COLO668 (cell line): ENCODE data around the gene SAP25.
"Not testable (repeated sequence)": the region's sequence is repeated elsewhere in the genome, so short reads cannot be mapped to it uniquely, and the experiment has no call there.

ENCODE experiments used
- DNase-seq: peaks from one replicate; lab custom pipeline; 2025; ENCODE audit not compliant: unreplicated experiment; lab: John Stamatoyannopoulos, UW

Gene SAP25

DNA sequence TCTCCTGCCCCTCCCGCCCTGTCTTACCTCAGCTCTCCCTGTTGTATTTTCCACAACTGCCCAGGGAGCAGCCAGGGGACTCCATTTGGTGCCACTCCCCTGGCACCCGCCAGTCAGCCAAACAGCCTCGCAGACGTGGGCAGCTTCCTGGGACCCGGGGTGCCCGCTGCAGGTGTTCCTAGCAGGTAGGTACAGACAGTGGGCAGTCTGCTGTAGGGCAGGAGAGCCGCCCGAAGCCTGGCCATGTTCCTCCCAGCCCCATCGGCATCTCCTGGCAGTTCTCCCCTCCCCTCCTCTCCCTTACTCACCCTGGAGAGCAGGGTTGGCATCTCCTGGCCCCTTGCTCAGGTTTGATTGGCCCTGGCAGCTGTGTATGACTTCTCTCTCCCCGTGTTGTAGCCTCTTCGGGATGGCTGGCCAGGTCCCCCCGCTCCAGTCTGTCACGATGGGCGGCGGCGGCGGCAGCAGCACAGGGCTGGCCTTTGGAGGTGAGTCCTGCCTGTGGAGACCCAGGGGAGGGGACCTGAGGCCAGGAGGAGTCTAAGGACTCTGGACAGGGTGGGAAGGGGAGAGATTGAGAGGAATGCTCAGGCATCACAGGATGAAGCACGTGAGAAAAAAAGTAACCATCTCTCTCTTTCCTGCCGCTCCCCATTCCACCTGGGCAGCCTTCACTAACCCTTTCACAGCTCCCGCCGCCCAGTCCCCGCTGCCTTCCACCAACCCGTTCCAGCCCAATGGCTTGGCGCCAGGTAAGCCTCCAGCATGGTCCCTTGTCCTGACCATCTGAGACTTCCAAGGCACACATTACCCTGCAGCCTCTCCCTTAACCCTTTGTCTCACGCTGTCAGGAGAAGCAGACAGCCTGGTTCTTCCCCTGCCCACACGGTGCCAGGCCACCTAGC lies 11.3 kb downstream of the SAP25 start:
- DNase-seq = no peak

DNA sequence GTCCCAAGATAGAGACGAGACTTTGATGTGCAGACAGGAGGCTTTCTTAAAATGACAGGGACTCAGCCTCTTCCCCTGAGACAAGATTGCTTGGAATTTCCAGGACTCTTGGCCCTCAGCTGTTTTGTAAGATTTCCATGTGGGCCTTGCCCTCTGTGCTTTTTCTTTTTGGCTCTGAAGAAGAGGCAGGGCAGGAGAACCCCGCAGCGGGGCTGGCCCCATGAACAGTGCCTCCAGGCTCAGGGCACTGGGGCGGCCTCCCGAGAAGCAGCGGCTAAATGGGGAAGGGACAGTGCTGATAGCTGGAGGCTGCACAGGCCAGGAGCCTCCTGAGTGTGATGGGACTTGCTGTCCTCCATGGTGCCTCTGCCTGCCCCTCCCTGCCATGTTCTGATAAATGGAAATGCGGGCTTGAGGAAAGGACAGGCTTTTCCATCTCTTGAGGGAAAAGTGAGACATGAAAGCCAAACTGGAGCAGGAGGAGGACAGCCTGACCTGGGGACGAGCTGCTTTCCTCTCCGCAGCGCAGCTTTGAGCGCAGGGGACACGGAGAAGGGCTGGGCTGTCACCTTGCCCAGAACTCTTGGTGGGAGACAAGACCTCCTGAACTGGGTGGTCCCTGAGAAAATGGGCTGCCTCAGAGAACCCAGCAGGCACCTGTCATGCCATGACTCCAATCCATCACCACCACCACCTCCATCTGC lies 12.1 kb downstream of the SAP25 start:
- DNase-seq = no peak

DNA sequence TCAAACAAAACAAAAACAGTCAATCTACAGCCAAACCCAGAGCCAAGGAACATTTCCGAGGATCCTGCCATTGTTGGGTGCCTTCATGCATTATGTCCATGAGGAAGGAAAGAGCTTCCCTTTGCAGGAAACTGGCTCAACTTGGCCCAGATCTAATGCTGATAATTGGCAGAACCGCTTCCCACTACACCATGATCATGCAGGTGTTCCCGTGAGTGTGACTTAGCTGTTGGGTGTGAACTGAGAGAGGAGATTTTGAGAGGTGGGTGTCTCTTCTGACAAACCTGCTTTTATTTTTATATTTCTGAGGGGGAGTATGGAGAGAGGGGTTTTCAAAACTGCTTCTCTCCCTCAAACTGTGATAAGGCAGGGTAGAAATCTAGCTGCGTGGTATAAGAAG lies 14.6 kb downstream of the SAP25 start:
- DNase-seq = no peak

DNA sequence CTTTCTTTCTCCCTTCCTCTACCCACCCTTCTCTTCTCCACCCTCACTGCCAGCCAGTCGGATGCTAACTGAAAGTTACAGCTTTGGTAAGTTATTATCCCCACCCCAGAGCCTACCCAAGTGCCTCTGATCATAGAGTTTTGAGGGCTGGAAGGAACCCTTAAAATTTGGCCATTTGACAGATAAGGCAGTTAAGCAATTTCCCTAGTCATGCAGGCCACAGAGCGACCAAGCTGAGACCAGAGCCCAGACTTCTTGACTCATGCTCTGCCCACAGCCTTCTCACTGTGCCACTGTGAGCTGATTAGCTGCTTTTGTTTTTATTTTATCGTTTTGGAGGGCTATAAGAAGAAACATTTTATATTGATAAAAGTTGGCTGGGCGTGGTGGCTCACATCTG lies 17.2 kb downstream of the SAP25 start:
- DNase-seq = no peak

DNA sequence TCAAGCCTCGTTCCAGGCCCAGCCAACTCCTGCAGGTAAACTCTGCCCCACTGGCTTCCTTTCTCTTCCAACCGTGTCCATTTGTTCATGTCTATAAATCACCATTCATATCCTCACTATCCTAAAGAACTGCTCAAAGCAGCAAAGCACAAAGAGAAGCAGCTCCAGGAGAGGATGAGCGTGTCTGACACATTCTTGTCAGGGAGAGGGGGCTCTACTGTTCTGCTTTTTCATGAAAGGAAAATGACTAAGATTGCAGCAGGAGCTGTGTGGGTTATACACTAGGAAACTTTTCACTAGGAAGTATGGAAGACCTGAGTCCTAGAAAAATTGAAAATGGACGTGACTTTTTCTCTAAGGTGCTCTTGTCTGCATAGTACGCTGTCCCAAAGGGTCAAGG lies 18.0 kb downstream of the SAP25 start:
- no peak for DNase-seq

DNA sequence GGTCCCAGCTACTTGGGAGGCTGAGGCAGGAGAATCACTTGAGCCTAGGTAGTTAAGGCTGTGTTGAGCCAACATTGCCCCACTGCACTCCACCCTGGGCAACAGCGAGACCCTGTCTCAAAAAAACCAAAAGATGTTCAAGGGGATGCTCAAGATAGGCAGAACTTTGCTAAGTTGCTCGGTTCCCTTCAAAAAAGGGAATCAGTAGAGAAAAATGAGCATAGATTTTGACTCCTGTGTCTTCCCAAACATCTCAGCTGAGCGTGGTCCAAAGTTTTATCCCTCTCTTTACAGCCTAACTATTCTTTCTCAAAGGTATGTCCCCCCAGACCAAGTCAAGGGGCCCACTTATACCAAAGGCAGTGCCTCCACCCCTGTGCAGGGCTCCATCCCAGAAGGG lies 20.7 kb downstream of the SAP25 start:
- DNase-seq = no peak

DNA sequence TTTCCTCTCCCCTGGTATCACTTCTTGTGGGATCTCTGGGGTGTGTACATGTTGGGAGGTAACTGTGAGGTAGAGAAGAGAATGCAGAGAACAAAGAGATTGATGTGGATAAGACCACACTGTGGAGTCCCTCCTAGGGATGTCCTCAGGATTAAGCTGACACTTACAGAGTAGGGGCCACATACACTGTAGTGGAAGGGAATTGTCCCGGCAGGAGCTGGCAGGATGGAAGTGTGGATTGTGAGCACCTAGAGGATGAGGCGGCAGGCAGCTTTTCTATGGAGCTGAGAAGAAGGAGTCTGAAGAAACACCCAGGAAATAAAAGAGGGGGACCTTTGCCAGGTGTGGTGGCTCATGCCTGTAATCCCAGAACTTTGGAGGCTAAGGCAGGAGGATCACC lies 21.2 kb downstream of the SAP25 start:
- DNase-seq = no peak

DNA sequence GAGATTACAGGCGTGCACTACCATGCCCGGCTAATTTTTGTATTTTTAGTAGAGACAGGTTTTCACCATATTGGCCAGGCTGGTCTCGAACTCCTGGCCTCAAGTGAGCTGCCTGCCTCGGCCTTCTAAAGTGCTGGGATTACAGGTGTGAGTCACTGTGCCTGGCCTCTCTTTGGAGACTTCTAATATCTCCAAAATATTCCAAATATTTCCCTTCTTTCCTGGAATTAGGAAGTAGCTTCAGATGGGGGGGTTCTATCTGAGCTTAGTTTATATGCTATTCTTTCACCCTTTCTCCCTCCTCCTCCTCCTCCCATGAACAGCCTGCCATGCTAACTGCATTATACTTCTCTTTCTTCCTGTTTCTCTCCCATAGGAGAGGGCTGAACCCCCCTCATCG lies 25.3 kb downstream of the SAP25 start:
- DNase-seq = not testable (repeated sequence)

DNA sequence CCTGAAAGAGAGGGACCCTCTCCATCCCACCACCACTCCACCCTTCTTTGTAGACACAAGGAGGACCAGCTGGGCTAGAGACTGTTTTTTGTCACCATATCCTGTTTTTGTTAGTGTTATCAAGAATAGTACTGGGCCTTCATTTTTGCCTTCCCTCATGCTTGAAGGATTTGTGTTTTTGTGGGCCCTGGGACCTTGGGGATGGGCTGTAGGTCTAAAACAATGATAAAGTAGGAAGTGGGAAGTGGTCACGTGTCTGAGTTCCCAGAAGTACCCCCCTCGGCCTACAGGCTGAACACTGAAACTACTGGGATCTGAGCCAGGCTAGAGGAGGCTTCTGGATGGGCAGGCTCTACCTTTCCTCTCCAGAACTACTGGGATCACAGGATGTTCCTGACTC lies 25.8 kb downstream of the SAP25 start:
- no peak for DNase-seq

DNA sequence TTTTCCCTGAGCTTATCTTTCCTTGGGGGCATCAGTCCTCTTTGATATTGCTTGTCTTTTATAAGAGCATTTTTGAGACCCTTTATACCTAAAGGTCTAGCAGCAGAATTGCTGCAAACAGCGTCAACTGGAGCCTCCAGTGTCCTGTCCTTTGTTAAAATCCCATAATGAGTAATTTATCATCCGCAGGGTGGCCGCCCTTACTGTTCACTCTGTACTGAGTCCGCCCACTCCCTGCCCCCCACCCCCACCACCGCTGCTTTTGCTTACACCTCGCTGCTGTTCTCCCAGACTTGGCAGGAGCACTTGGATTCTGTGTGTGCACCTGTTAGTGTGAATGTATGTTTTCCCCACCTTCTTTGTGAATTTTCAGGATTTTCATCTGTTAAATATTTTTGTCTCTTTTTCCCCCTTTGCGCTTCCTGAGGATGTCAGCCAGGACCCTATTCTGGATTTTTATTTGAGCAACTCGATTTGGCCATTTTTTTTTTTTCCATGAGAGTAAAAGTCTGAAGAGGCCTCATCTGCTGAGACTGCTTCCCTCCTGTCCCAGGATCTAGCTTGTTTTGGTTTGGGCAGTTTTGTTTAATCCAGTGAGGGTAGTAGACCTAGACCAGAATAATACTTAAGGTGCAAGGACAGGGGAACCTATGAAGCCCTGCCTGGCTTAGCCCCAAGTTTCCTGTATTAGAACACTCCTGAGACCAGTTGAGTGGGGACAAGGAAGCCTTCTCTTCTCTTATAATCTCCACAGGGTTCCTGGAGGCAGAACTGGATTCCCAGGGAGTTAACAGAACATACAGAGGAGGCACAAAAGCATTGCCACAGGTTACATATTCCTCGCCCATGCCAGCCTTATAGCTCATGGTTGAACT lies 26.5 kb downstream of the SAP25 start:
- peak; percentile 44 for DNase-seq

DNA sequence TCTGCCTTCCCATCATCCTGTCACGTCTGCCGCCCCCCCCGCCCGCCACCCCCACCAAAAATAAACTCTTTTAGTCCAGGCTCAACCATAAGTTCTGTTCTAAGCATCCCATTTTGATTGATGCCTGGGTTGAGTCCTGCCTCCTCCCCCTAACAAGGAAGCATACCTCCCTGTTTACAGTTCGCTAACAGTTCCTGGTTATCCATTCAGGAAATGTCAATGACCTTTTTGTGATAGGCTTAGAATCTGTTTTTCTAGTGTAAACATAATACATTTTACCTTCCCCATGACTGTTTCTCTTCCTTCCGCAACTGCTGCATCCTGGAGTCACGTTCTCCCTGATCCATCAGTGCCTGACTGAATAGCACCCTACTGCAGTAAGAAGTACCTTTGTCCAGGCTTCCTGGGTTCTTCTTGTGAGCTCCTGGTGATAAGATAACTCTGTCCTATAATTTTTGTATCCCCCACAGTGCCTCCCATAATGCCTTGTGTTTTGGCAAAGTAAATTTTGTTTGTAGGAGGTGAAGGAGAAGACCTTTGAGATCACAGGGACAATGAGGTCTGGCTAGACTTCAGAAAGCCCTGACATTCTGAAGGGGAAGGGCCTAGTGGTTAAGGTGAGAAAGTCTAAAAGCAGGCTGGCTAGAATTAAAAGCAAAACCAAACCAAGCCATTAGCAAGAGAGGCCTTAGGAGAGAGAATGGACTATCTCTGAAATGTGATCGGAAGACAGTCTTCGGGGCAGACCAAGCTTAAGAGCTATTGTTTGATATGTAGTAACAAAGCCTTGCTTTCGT lies 27.4 kb downstream of the SAP25 start:
- DNase-seq = peak; percentile 13

DNA sequence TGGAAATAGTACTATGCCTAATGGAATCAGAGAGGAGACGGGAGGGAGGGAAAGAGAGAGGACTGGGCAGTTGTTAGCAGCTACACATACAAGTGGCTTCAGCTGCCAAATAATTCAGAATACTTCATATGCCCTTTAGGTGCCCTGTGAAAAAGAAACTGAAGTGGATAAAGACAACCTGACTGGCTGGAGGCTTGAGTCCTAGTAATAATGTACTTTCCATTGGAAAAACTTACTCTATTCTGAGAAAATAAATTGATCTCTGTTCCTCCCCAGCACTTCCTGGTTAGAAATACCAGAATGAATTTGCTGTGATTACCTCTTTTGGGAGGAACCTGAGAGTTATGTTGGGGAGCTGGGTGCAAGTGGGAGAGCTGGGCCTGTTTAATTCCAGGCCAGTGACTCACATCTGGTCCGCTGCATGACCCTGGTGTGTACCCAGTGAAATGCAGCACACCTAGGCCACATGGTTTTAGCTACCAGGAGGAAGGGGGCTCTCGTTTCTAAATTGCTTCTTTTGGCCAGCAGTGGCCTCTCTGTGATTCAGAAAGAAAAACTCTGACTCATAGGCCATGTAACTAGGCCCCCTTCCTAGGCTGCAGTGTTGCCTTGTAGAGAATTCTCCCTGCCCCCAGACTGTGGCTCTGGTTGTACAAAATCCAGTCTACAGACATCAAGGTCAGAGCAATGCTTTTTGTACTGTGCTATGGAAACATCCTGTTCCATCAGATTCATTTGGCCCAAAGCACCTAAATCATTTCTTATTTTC lies 28.2 kb downstream of the SAP25 start:
- DNase-seq = peak; percentile 23

DNA sequence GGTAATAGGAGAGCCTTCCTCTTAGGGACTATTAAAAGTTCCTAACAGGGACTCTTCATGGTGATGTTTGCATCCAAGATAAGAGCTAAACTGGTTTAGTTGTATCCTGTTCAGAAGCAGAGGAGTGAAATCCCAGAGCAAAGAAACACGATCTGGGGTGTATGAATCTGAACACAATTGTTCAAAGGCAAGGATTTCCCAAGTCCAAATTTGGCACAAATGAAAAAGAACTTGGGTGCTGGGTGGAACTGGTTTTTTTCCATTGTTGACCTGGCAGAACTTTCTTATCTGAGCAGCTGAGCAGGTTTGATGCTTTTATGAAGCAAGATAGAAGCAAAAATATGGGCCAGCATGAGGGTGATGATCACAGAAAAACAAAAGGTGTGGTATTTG lies 28.7 kb downstream of the SAP25 start:
- DNase-seq = no peak

DNA sequence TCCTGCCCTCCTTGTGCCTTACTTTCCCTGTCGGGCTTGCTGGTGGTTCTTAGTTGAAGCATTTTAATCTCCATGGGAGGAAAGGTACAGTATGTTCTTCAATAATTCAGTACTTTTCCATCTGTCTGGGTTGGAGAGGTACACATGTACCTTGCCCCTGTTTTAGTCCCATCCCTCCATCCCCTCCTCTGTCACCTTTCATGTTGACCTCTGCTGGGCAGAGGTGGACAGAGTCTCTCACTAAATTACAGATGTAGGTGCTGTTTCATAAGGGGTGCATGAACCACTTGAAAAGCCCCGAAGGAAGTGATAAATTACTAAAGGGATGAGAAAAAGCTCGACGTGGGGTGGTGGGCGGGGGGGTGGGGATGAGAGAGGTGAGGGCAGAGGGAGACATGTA lies 29.3 kb downstream of the SAP25 start:
- DNase-seq = no peak

DNA sequence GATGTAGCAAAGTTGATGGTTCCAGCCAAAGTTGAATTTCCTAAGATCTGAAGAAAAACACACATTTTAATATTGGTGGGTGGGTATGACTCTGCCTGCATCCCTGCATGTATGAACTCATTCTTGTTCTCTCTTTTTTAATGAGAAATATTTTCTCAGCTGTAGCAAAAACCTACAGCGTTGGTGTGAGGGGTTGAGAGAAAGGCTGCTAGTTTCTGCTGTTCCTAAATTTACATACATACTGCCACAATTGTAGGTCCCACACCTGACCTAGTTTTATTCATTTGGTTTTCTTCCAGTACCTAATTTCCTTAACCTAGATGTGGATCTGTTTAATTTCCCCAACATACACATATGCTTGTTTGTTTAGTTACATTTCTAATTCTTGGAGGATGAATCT lies 30.1 kb downstream of the SAP25 start:
- no peak for DNase-seq

DNA sequence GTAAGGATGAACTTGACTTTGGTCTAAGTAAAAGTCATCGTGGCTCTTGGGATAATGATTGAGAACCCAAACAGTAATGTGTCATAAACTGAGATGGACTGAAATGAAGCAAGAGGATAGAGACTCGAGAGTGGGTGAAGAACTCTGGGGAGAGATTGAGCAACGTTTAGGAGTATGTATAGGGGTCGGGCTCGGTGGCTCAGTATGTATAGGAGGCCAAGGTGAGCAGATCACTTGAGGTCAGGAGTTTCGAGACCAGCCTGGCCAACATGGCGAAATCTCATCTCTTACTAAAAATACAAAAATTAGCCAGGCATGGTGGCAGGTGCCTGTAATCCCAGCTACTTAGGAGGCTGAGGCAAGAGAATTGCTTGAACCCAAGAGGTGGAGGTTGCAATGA lies 32.4 kb downstream of the SAP25 start:
- not testable (repeated sequence) for DNase-seq

DNA sequence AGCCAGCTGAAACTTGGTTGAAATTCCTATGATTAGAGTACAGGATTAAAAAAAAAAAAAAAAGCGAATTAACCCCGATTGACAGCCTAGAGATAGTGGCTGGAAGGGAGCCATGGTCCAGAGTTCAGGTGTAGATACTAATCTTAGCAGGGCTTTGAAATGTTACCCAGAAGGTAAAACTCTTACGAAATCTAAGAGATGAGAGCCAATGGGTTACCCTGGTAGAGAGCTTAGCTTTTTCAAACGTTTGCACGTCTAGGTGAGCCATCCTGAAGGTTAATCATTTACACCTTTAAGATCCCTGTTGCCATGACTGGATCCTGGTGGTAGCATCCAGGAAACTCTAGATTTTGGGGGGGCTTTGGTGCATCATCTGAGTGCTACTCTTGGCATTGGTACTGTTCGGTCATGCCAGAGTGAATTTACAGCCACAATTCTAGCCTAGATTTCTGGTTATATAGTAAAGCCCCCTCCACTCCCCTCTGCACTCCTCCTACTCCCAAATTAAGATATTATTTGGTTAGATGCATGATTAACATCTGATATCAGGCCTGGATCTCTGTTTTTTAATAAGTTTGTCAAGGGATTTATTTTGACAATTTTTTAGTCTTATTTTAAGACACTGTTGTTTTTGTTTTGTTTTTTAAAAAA lies 33.5 kb downstream of the SAP25 start:
- DNase-seq = peak; percentile 6

DNA sequence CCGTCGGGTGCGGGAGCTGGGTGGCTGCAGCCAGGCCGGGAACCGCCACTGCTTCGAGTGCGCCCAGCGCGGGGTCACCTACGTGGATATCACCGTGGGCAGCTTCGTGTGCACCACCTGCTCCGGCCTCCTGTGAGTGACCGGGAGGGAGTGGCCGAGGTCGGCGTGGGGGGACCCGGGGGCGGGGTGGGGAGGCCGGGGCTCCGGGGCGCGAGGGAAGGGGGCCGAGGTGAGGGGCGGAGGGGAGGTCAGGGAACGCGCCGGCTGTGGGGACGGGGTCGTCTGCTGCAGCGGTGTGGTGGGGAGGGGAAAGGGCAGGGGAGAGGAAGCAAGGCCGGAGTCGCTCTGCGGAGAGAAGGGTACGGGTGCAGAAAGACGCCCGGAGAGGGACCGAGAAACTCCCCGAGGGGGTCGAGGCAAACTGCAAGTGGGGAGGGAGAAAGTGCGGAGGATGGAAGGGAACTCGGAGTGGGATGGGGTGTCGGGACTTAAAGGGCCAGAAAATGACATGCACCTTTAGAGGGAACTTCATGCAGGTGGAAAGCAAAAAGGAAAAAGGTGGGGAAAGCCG lies 34.2 kb downstream of the SAP25 start:
- DNase-seq = peak; percentile 52
